Neural crest cell (in vitro differentiated cells): ENCODE results near the gene CACNA2D2. TPM values are rescaled to one million over a fixed set of nuclear protein-coding genes. Genes with fewer than 3 reads are reported as not detected.
A peak's percentile ranks its signal among the peaks of the same experiment; 100 is the strongest.

Experiments used
- DNase-seq: peaks from one replicate; pipeline ENCODE4 v3.0.0; 2021; ENCODE audit warnings: low read depth, mixed read lengths, low spot score
- H3K27ac Mint-ChIP-seq: one replicate; pipeline ENCODE4 v1.8.0; 2021; ENCODE audit warnings: mild to moderate bottlenecking, mixed read lengths; ENCODE audit not compliant: unreplicated experiment
- H3K27me3 Mint-ChIP-seq: 2 replicates; pipeline ENCODE4 v1.8.0; 2021; ENCODE audit warnings: low read depth, mild to moderate bottlenecking, mixed read lengths
- H3K36me3 Mint-ChIP-seq: 2 replicates; pipeline ENCODE4 v1.8.0; 2021; ENCODE audit warnings: low read depth, mild to moderate bottlenecking, mixed read lengths
- H3K4me1 Mint-ChIP-seq: 2 replicates; pipeline ENCODE4 v1.8.0; 2021; ENCODE audit warnings: mixed read lengths
- H3K4me3 Mint-ChIP-seq: one replicate; pipeline ENCODE4 v1.8.0; 2021; ENCODE audit warnings: mild to moderate bottlenecking, mixed read lengths
- H3K9me3 Mint-ChIP-seq: 2 replicates; pipeline ENCODE4 v1.8.0; 2021; ENCODE audit warnings: mixed read lengths
- total RNA-seq: library from RNA; stranded (reverse); gene quantifications from 2 replicates; pipeline ENCODE4 v1.2.1, GENCODE V29; 2021
- TF ChIP-seq, protein P1 (sequence below): fragments of 200-600 bp; sonication (generic); conservative IDR thresholded peaks from 2 replicates; pipeline ENCODE4 v1.5.0; 2021; ENCODE audit warnings: antibody characterized with exemption, mild to moderate bottlenecking

The CACNA2D2 gene
- total RNA-seq, 1 donor from 2014 or later = 8.7 TPM

DNA sequence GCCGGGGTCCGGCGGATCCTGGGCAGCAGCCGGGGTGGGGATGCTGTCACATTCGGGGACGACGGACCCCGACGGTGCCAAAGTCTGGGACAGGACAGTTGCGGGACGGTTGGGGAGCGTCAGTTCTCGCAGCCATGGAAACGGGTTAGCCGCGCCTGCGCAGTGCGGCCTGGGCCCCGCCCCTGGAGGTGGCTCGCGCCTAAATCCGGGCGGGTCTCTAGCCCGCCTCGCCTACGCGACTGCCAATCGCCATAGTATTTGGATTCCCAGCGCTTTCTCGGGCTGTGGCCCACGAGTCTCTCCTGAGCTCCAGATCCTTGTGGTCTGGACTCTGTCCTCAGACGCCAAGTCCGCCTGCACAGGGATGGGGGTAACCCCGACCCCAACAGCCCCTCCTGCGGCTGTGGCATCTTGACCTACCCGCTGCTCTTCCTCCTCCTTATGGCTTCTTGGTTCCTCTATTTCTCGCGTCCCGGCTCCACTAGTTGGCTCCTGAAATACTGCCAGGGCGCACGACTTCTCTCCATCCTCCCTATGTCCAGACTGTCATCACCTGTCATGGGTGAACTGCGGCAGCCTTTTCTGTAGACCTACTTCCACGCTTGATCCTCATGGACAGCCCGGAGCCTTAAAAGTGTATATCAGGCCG is 157.7 kb downstream of the CACNA2D2 start, which contains the start of gene ZMYND10:
Gene ZMYND10, minus strand, starts transcription at position 147 of the 649 bp plus-strand sequence. CDS start 153 bp downstream, outside the sequence.
- Mint-ChIP-seq H3K4me3 (peak within 1 kb of the TSS; percentile 86), H3K27ac (no peak within 1 kb of the TSS), H3K9me3 (no peaks in the 10 kb centered on the region), H3K4me1 (peaks cover 25% of the 10 kb centered on the region), H3K36me3 (no peaks in the 10 kb centered on the region), H3K27me3 (peaks cover 35% of the 10 kb centered on the region)
- TF ChIP-seq, protein P1, sequence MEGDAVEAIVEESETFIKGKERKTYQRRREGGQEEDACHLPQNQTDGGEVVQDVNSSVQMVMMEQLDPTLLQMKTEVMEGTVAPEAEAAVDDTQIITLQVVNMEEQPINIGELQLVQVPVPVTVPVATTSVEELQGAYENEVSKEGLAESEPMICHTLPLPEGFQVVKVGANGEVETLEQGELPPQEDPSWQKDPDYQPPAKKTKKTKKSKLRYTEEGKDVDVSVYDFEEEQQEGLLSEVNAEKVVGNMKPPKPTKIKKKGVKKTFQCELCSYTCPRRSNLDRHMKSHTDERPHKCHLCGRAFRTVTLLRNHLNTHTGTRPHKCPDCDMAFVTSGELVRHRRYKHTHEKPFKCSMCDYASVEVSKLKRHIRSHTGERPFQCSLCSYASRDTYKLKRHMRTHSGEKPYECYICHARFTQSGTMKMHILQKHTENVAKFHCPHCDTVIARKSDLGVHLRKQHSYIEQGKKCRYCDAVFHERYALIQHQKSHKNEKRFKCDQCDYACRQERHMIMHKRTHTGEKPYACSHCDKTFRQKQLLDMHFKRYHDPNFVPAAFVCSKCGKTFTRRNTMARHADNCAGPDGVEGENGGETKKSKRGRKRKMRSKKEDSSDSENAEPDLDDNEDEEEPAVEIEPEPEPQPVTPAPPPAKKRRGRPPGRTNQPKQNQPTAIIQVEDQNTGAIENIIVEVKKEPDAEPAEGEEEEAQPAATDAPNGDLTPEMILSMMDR = no peak
- DNase-seq = peak; percentile 63

DNA sequence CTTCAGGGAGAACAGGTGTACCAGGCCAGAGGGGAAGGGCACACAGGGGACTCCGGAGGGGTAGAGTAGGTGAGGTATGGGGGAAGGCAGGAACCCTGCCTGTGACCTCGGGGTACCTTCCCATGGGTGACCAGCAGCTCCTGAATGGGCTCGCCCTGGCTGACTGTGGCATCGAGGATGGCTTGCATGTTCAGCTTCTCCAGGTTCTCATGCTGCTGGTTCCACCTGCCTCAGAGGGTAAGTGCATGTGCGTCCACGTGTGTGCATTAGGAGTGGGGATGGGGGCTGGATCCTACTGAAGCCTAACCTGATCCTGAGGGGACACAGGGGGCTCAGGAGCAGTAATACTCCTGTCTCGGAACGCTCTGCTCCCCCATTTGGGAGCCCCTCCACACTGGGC is 158.4 kb downstream of the CACNA2D2 start:
- Mint-ChIP-seq H3K4me3 (peak overlapping the region; percentile 86), H3K27me3 (peaks cover 37% of the 10 kb centered on the region), H3K36me3 (no peaks in the 10 kb centered on the region), H3K27ac (no peak overlapping the region), H3K9me3 (no peaks in the 10 kb centered on the region), H3K4me1 (peaks cover 18% of the 10 kb centered on the region)
- TF ChIP-seq, protein P1 = no peak
- no peak for DNase-seq

DNA sequence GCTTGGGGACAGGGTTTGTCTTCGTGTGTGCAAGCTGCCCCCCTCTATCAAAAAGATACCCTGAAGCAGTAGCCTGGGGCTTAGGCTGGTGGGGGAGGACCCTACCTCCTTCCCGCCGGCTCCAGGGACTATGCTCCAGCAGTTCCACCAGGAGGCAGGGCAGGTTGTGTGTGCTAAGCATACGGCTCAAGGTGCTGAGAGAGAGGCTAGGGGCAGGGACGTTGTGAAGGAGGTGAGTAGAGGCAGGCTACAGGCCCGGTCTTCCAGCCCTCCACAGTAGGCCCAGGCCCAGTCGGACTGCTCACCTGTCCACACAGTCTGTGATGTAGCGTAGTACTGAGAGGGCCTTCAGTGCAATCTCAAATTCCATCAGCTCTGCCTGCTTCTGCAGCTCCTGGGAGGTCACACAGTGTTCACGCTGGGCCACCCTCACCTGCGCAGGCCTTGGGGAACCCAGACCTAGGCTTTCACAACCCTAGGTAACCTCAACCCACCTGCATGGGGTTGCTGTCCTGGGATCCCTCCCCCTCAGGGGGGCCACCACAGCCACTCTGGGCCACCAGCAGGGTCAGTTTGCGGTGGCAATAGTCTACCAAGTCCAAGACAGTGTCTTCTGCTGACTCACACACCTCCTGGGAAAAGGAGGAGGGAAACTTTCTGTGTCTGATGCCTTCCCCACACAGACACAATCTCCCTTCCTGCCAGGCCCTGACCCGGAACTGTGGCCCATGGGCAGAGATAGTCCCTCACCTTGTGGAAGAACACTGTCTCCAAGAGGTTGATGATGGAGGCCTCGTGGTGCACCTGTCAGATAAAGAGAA is 160.4 kb downstream of the CACNA2D2 start:
- no peak for DNase-seq
- Mint-ChIP-seq H3K36me3 (no peaks in the 10 kb centered on the region), H3K4me3 (peak overlapping the region; percentile 43), H3K27me3 (peaks cover 49% of the 10 kb centered on the region), H3K9me3 (no peaks in the 10 kb centered on the region), H3K27ac (no peak overlapping the region), H3K4me1 (peaks cover 28% of the 10 kb centered on the region)
- TF ChIP-seq, protein P1 = no peak

DNA sequence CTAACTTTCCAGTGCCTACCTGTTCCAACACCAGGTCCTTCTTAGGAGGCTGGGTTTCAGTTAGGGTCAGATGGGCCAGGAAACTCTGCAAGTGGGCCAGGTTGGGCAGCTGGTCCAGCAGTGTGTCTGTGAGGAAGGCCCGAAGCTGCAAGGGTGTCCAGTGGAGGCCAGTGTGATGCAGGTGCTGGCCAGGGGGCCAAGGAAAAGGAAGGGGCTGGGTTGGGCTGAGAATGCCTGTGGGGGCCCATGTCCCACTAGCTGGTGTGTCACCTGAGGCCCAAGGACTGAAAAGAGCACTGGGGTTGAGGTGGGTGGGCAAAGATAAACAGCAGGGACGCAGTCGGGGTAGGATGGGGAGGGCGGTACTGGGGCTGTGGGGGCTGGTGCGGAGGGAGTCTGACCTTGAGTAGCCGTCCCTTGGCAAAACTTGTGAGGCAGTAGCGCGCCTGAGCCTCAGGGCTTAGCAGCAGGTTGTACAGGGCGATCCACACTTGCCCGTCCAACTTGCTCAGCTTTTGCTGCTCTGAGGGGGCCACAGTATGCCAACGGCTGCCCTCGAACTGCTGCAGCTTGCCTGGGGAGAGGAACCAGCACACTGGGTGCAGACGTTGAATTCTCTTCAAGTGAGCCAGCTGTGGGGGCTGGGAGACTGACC is 161.3 kb downstream of the CACNA2D2 start:
- Mint-ChIP-seq H3K9me3 (no peaks in the 10 kb centered on the region), H3K36me3 (no peaks in the 10 kb centered on the region), H3K4me3 (no peak overlapping the region), H3K4me1 (peaks cover 27% of the 10 kb centered on the region), H3K27ac (no peak overlapping the region), H3K27me3 (peaks cover 54% of the 10 kb centered on the region)
- TF ChIP-seq, protein P1 = no peak
- DNase-seq = no peak

DNA sequence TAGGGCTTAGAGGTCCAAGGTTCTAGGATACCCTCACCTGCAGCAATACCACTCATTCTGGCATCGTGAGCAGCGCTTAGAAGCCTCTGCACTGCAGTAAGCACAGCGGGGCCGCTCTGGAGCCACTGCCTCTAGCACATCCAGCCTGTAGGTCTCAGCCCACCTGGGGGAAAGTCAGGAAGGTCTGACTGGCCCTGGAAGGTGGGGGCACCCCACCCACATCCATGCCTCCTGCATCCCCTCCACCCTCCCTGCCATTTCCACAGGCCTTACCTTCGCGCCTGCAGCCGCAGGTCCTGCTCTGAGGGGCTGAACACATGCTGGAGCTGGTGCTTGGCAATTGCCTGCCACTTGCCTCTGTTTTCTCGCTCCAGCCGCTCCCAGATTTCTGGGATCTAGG is 161.9 kb downstream of the CACNA2D2 start:
- Mint-ChIP-seq H3K36me3 (no peaks in the 10 kb centered on the region), H3K9me3 (no peaks in the 10 kb centered on the region), H3K27me3 (peaks cover 54% of the 10 kb centered on the region), H3K4me3 (peak overlapping the region; percentile 49), H3K27ac (no peak overlapping the region), H3K4me1 (peaks cover 29% of the 10 kb centered on the region)
- TF ChIP-seq, protein P1 = no peak
- no peak for DNase-seq
